Thyroid gland (tissue), 4 donors: ENCODE results near the gene SMOC1.

ENCODE experiments used
- POLR2A ChIP-seq, 2 donors: fragments of 450-650 bp; IDR thresholded peaks; one replicate each; pipeline ENCODE4 v1.6.1; 2017; ENCODE audit warnings: antibody characterized with exemption in 2 of 2, mild to moderate bottlenecking in 2 of 2, moderate library complexity in 1 of 2
- TF ChIP-seq, protein P1 (sequence below), 6 experiments: fragments of 200-600 bp in 3 of 6; fragments of 450-650 bp in 3 of 6; sonication (generic) in 3 of 6; IDR thresholded peaks; one replicate each; pipeline ENCODE4 v1.5.1; 2016 to 2019; ENCODE audit warnings: antibody characterized with exemption in 6 of 6, mild to moderate bottlenecking in 2 of 6, inconsistent platforms in 1 of 6, moderate library complexity in 1 of 6

DNA sequence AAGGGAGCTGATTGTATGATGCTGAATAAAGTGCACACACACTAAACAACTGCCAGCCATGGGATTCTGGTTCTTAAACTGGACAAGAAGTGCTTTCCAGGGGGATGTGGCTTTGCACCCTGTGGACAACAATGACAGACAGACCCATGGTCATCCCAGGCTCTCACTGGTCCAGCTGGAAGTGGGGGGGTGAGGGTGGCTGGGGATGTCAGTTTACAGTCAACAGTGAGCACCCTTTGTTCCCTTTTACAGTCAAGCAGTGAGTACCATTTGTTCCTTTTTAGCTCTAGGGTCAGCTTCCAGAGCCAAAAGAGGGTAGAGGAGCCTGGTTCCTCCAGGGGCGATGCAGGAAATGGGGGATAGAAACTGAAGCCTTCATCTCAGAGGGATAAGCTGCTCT, 100.7 kb downstream of the SMOC1 start:
- TF ChIP-seq, protein P1, sequence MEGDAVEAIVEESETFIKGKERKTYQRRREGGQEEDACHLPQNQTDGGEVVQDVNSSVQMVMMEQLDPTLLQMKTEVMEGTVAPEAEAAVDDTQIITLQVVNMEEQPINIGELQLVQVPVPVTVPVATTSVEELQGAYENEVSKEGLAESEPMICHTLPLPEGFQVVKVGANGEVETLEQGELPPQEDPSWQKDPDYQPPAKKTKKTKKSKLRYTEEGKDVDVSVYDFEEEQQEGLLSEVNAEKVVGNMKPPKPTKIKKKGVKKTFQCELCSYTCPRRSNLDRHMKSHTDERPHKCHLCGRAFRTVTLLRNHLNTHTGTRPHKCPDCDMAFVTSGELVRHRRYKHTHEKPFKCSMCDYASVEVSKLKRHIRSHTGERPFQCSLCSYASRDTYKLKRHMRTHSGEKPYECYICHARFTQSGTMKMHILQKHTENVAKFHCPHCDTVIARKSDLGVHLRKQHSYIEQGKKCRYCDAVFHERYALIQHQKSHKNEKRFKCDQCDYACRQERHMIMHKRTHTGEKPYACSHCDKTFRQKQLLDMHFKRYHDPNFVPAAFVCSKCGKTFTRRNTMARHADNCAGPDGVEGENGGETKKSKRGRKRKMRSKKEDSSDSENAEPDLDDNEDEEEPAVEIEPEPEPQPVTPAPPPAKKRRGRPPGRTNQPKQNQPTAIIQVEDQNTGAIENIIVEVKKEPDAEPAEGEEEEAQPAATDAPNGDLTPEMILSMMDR (IDR thresholded peaks at IDR 0.05), result no peak
- no peak for TF ChIP-seq POLR2A (IDR thresholded peaks at IDR 0.05)
